ENCODE data around the gene SH3BGRL.
"Not testable (repeated sequence)": the region's sequence is repeated elsewhere in the genome, so short reads cannot be mapped to it uniquely, and the experiment has no call there.

SH3BGRL gene

GRCh38 chrX:81259020-81259713 is 57.3 kb downstream of the SH3BGRL start:
- DNase-seq = no peak
- intact Hi-C loops (cut with DNase I) = no loop called here

GRCh38 chrX:81259714-81260395 is 58.0 kb downstream of the SH3BGRL start:
- DNase-seq = no peak
- intact Hi-C loops (cut with DNase I) = no loop called here

- DNase-seq = no peak
- intact Hi-C loops (cut with DNase I) = no loop called here
These were observed 59.7 kb downstream of the SH3BGRL start for GRCh38 chrX:81261576-81261975.

GRCh38 chrX:81263059-81263458 is 61.2 kb downstream of the SH3BGRL start:
- DNase-seq = no peak
- intact Hi-C loops (cut with DNase I) = no loop called here

GRCh38 chrX:81278616-81279015 is 76.7 kb downstream of the SH3BGRL start:
- intact Hi-C loops (cut with DNase I) = no loop called here
- no peak for DNase-seq

GRCh38 chrX:81280148-81280547 is 78.2 kb downstream of the SH3BGRL start:
- no peak for DNase-seq
- intact Hi-C loops (cut with DNase I) = no loop called here

GRCh38 chrX:81286075-81286474 is 84.2 kb downstream of the SH3BGRL start:
- intact Hi-C loops (cut with DNase I) = no loop called here
- DNase-seq = no peak

GRCh38 chrX:81286608-81287007 is 84.7 kb downstream of the SH3BGRL start:
- no peak for DNase-seq
- intact Hi-C loops (cut with DNase I) = no loop called here

- DNase-seq = no peak
- intact Hi-C loops (cut with DNase I) = no loop called here
These were observed 90.1 kb downstream of the SH3BGRL start for GRCh38 chrX:81291996-81292395.

GRCh38 chrX:81294101-81294500 is 92.2 kb downstream of the SH3BGRL start:
- DNase-seq = no peak

GRCh38 chrX:81301877-81302276 is 100.0 kb downstream of the SH3BGRL start:
- intact Hi-C loops (cut with DNase I) = no loop called here
- DNase-seq = no peak

More at GRCh38 chrX:81294101-81294500, 92.2 kb downstream of the SH3BGRL start:
- intact Hi-C loops (cut with DNase I) = no loop called here

GRCh38 chrX:81304563-81304962 is 102.7 kb downstream of the SH3BGRL start:
- no peak for DNase-seq
- intact Hi-C loops (cut with DNase I) = no loop called here

- intact Hi-C loops (cut with DNase I) = no loop called here
- DNase-seq = no peak
These were observed 103.3 kb downstream of the SH3BGRL start for GRCh38 chrX:81305240-81305639.

GRCh38 chrX:81308086-81308829 is 106.4 kb downstream of the SH3BGRL start:
- DNase-seq = peak in 1 of 10 donors; percentile 56
- intact Hi-C loops (cut with DNase I) = no loop called here

- peak in 2 of 10 donors; percentile 26 to 48 for DNase-seq
- intact Hi-C loops (cut with DNase I) = no loop called here
These were observed 114.3 kb downstream of the SH3BGRL start for GRCh38 chrX:81316163-81316562.

- intact Hi-C loops (cut with DNase I); DNase-seq: not testable (repeated sequence)
These were observed 129.8 kb downstream of the SH3BGRL start for GRCh38 chrX:81331653-81332052.

GRCh38 chrX:81336455-81337152 is 134.7 kb downstream of the SH3BGRL start:
- peak in 1 of 10 donors; percentile 32 for DNase-seq
- intact Hi-C loops (cut with DNase I) = no loop called here

GRCh38 chrX:81337805-81338204 is 135.9 kb downstream of the SH3BGRL start:
- peak in 1 of 10 donors; percentile 20 for DNase-seq
- intact Hi-C loops (cut with DNase I) = no loop called here

- intact Hi-C loops (cut with DNase I) = no loop called here
- no peak for DNase-seq
These were observed 137.0 kb downstream of the SH3BGRL start for GRCh38 chrX:81338924-81339323.

GRCh38 chrX:81345296-81345695 is 143.4 kb downstream of the SH3BGRL start:
- intact Hi-C loops (cut with DNase I) = not testable (repeated sequence)
- DNase-seq = peak in 2 of 10 donors; percentile 22 to 52

Data from posterior cingulate gyrus (tissue), 11 donors.